Breast epithelium (tissue), 4 donors: ENCODE measurements around the gene PIN1. TPM values are rescaled to one million over a fixed set of nuclear protein-coding genes. Genes with fewer than 3 reads are reported as not detected.

Source experiments
- DNase-seq, 2 donors: peaks; one replicate each; pipeline ENCODE4 v3.0.0-alpha.2; 2019; ENCODE audit warnings: low spot score in 2 of 2
- H3K27ac ChIP-seq, 2 donors: fragments of 200-600 bp; sonication (generic) in 1 of 2; one replicate each; pipeline ENCODE4 v1.5.1; 2016 to 2019; ENCODE audit warnings: mild to moderate bottlenecking in 1 of 2
- H3K27me3 ChIP-seq, 2 donors: fragments of 200-600 bp; sonication (generic) in 1 of 2; one replicate each; pipeline versions ENCODE4 v1.5.1 to v1.6.0; 2017 to 2019; ENCODE audit warnings: control low read depth in 1 of 2, mild to moderate bottlenecking in 1 of 2
- H3K36me3 ChIP-seq: fragments of 200-600 bp; one replicate; pipeline ENCODE4 v1.5.1; 2019
- H3K4me1 ChIP-seq, 2 donors: fragments of 200-600 bp; sonication (generic); one replicate each; pipeline ENCODE4 v1.5.1; 2016 to 2019; ENCODE audit warnings: control low read depth in 1 of 2
- H3K4me3 ChIP-seq, 3 donors: fragments of 200-600 bp; sonication (generic); 1 replicate in 2 of 3; 2 replicates in 1 of 3; pipeline ENCODE4 v1.5.1; 2016 to 2019; ENCODE audit warnings: mild to moderate bottlenecking in 3 of 3, moderate library complexity in 2 of 3
- H3K9me3 ChIP-seq, 2 donors: fragments of 200-600 bp; sonication (generic) in 1 of 2; one replicate each; pipeline ENCODE4 v1.5.1; 2016 to 2019; ENCODE audit warnings: control low read depth in 1 of 2
- POLR2A ChIP-seq: fragments of 450-650 bp; IDR thresholded peaks from one replicate; pipeline ENCODE4 v1.6.1; 2016; ENCODE audit warnings: antibody characterized with exemption, mild to moderate bottlenecking, moderate library complexity
- POLR2AphosphoS5 ChIP-seq, 3 donors: sonication (generic); formaldehyde crosslinking; IDR thresholded peaks; one replicate each; pipeline ENCODE4 v1.6.1; 2017; ENCODE audit warnings: antibody characterized with exemption in 3 of 3
- intact Hi-C: fragments of 100-400 bp; cut with DNase I; formaldehyde crosslinking; loops from one replicate; pipeline ENCODE4 v1.15.1; 2023; ENCODE audit warnings: low total_unique reads
- total RNA-seq, 3 donors: library from RNA; depleted of rRNA; stranded (reverse); fragments of >200 nt; gene quantifications; one replicate each; pipeline ENCODE4 v1.1.0, GENCODE V29; 2016
- TF ChIP-seq, protein P1 (sequence below), 3 donors: fragments of 450-650 bp; IDR thresholded peaks; one replicate each; pipeline ENCODE4 v1.5.1; 2016 to 2017; ENCODE audit warnings: antibody characterized with exemption in 3 of 3, mild to moderate bottlenecking in 3 of 3, moderate library complexity in 3 of 3

The PIN1 gene
- total RNA-seq, 3 donors from 2014 or later: 71.3 to 114 (median 73.4) TPM

DNA sequence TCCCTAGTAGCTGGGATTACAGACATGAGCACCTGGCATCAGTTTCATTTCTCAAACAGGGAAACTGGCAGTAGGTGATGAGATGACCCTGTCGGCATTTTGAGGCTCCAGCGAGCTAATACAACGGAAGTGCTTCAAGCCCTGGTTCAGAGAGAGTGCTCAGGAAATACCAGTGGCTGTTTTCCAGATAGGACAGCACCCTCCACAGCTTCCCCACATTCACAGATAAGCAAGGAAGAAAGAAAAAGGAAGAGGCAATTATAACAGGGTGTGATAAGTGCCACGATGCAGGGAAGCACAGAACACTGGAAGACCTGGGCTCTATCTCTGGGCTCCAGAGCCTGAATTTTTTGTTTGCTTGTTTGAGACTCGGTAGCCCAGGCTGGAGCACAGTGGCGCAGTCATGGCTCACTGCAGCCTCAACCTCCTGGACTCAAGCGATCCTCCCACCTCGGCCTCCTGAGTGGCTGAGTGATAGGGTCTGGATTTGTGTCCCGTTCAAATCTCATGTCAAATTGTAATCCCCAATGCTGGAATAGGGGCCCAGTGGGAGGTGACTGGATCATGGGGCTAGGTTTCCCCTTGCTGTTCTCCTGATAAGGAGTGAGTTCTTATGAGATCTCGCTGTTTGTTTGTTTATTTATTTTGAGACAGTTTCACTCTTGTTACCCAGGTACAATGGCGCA, 43.5 kb downstream of the PIN1 start:
- no peaks in the 10 kb centered on the region for H3K4me1 ChIP-seq
- H3K9me3 ChIP-seq: no peaks in the 10 kb centered on the region
- no peaks in the 10 kb centered on the region for H3K36me3 ChIP-seq
- intact Hi-C loops: no loop called here
- no peak for DNase-seq
- no peak for TF ChIP-seq POLR2A
- no peak for TF ChIP-seq POLR2AphosphoS5 (IDR thresholded peaks at IDR 0.05)
- TF ChIP-seq, protein P1, sequence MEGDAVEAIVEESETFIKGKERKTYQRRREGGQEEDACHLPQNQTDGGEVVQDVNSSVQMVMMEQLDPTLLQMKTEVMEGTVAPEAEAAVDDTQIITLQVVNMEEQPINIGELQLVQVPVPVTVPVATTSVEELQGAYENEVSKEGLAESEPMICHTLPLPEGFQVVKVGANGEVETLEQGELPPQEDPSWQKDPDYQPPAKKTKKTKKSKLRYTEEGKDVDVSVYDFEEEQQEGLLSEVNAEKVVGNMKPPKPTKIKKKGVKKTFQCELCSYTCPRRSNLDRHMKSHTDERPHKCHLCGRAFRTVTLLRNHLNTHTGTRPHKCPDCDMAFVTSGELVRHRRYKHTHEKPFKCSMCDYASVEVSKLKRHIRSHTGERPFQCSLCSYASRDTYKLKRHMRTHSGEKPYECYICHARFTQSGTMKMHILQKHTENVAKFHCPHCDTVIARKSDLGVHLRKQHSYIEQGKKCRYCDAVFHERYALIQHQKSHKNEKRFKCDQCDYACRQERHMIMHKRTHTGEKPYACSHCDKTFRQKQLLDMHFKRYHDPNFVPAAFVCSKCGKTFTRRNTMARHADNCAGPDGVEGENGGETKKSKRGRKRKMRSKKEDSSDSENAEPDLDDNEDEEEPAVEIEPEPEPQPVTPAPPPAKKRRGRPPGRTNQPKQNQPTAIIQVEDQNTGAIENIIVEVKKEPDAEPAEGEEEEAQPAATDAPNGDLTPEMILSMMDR (IDR thresholded peaks at IDR 0.05): no peak
- H3K4me3 ChIP-seq: no peak overlapping the region
- H3K27me3 ChIP-seq: no peaks in the 10 kb centered on the region
- H3K27ac ChIP-seq: no peak overlapping the region

DNA sequence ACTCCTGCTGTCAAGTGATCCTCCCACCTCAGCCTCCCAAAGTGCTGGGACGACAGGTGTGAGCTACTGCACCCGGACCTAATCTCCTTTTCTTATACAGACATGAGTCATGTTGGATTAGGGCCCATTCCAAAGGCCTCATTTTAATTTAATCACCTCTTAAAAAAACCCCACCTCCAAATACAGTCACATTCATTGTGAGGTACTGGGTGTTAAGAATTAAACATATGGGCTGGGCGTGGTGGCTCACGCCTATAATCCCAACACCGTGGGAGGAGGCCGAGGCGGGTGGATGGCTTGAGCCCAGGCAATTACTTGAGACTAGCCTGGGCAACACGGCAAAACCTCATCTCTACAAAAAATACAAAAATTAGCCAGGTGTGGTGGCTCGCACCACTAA, 46.6 kb downstream of the PIN1 start:
- no peaks in the 10 kb centered on the region for H3K36me3 ChIP-seq
- intact Hi-C loops: no loop called here
- H3K4me1 ChIP-seq: no peaks in the 10 kb centered on the region
- H3K4me3 ChIP-seq: no peak overlapping the region
- no peak overlapping the region for H3K27ac ChIP-seq
- no peaks in the 10 kb centered on the region for H3K27me3 ChIP-seq
- H3K9me3 ChIP-seq: no peaks in the 10 kb centered on the region
- no peak for DNase-seq
- TF ChIP-seq, protein P1 (IDR thresholded peaks at IDR 0.05): no peak
- TF ChIP-seq POLR2AphosphoS5 (IDR thresholded peaks at IDR 0.05): no peak
- TF ChIP-seq POLR2A: no peak

DNA sequence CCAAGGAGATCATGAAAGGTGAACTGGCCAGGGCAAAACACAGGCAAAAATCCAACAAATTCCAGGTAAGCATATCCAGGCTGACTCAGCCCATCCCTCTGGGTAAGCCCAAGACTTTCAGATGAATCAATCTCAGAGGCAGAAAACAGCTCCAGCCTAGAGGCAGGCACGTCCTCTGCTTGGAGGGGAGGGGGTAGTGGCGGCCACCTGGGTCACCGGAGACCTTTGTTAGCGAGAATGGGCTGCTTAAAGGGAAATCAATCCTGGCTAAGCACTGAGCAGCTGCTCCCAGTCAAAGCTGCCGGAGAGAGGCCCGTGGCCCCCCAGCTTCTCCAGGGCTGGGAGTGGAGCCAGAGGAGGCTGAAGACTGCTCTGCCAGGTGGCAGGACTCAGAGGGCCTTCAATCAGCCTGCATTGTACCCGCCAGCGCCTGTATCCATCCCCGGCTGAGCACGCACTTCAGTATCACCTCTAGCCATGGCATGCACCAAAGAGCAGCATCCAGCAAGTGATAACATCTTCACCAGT, 48.2 kb downstream of the PIN1 start:
- no peak for DNase-seq
- TF ChIP-seq POLR2AphosphoS5 (IDR thresholded peaks at IDR 0.05) (no peak), POLR2A (no peak)
- TF ChIP-seq, protein P1 (IDR thresholded peaks at IDR 0.05): no peak

DNA sequence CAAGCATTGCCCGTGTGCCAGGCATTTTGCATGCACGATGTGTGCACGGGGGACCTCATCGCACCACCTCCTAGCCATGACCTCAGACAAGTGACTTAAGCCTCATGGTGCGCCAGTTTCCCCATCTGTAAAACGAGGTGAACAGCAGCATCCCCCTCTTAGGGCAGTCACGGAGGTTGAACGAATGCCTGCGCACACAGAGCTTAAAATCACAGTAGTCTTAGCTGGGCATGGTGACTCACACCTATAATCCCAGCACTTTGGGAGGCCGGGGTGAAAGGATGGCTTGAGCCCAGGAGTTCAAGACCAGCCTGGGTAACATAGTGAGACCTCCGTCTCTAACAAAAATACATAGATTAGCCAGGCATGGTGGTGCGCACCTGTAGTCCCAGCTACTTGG, 48.6 kb downstream of the PIN1 start:
- no peaks in the 10 kb centered on the region for H3K27me3 ChIP-seq
- H3K4me1 ChIP-seq: no peaks in the 10 kb centered on the region
- H3K9me3 ChIP-seq: no peaks in the 10 kb centered on the region
- H3K27ac ChIP-seq: no peak overlapping the region
- no peak for DNase-seq
- TF ChIP-seq POLR2A: no peak
- TF ChIP-seq, protein P1 (IDR thresholded peaks at IDR 0.05): no peak
- TF ChIP-seq POLR2AphosphoS5 (IDR thresholded peaks at IDR 0.05): no peak
- no peaks in the 10 kb centered on the region for H3K36me3 ChIP-seq
- intact Hi-C loops: no loop called here
- H3K4me3 ChIP-seq: no peak overlapping the region

More for the DNA sequence above, 48.2 kb downstream of the PIN1 start:
- H3K27ac ChIP-seq: no peak overlapping the region
- H3K9me3 ChIP-seq: no peaks in the 10 kb centered on the region
- H3K4me1 ChIP-seq: no peaks in the 10 kb centered on the region
- H3K4me3 ChIP-seq: no peak overlapping the region
- intact Hi-C loops: no loop called here
- no peaks in the 10 kb centered on the region for H3K36me3 ChIP-seq
- no peaks in the 10 kb centered on the region for H3K27me3 ChIP-seq

DNA sequence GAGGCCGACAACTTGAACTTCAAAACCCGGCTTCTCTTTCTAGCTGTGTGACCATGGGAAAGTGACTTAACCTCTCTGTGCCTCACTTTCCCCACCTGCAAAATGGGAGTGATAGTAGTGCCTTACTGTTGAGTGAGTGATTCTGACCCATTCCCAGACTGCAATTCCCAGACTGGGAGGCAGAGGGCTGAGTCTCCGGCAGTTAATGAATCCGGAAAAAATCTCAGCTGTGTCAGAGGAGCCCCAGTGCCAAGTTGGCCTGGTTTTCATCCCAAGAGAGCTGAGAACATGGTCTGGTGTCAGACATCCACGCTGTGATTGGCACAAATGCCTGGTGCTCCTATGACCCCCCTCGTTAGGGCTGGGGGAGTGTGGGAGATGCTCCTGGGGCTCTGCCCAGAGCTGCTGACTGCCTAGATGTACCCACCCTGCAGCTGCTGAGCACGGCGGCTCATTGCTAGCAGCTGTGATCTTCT, 50.0 kb downstream of the PIN1 start:
- no peaks in the 10 kb centered on the region for H3K9me3 ChIP-seq
- no peaks in the 10 kb centered on the region for H3K4me1 ChIP-seq
- intact Hi-C loops: no loop called here
- TF ChIP-seq POLR2AphosphoS5 (IDR thresholded peaks at IDR 0.05) (peak in 1 of 3 donors; percentile 24), POLR2A (no peak)
- TF ChIP-seq, protein P1 (IDR thresholded peaks at IDR 0.05): no peak
- H3K4me3 ChIP-seq: no peak overlapping the region
- no peak for DNase-seq
- H3K27me3 ChIP-seq: no peaks in the 10 kb centered on the region
- no peaks in the 10 kb centered on the region for H3K36me3 ChIP-seq
- no peak overlapping the region for H3K27ac ChIP-seq
